Measurements from ENCODE around the gene CCNH.

CCNH gene

DNA sequence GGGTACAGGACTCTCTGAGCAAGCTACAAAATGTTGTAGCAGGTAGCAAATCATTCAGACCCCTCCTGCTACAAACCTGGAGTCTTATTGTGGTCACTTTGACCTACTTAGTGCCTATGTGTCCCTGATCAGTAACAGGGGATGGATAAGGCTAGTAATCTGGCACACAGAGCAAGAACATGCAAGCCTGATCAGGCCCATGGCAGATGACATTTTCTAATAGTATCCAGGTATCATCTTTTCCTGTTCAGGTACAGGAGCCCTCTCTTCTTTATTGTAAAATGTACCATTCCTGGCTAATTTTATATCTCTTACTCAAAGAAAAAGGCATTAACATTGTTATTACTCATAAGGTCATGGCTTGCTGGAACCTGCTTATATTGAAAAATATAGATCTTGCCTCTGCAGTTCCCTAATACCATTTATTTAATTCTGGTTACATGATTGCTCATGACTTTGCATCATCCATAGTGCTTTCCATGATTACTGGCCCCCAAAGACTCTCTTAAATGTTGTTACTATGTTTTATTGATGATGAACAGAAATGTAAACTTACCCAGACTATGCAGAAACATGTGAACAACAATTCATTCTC, 18.2 kb upstream of the CCNH start:
- no peak overlapping the region for H3K4me3 ChIP-seq (ENCODE audit: extremely low read depth, insufficient read depth, low read length, poor library complexity, severe bottlenecking)
- no peaks in the 10 kb centered on the region for H3K9me3 ChIP-seq (ENCODE audit: control insufficient read depth, low read length)
- no peak overlapping the region for H3K27ac ChIP-seq (ENCODE audit: low read depth, low read length, severe bottlenecking)
- H3K36me3 ChIP-seq (ENCODE audit: control insufficient read depth, insufficient read depth, low read length), result no peaks in the 10 kb centered on the region
- H3K4me1 ChIP-seq (ENCODE audit: control insufficient read depth, insufficient read depth, low read length, poor library complexity, severe bottlenecking), result no peaks in the 10 kb centered on the region

GRCh38 chr5:87423755-87424154, 11.0 kb upstream of the CCNH start:
- Histone ChIP-seq H3K9me3 (ENCODE audit: control insufficient read depth, low read length) (no peaks in the 10 kb centered on the region), H3K4me3 (ENCODE audit: extremely low read depth, insufficient read depth, low read length, poor library complexity, severe bottlenecking) (no peak overlapping the region), H3K27ac (ENCODE audit: low read depth, low read length, severe bottlenecking) (no peak overlapping the region), H3K4me1 (ENCODE audit: control insufficient read depth, insufficient read depth, low read length, poor library complexity, severe bottlenecking) (no peaks in the 10 kb centered on the region), H3K36me3 (ENCODE audit: control insufficient read depth, insufficient read depth, low read length) (no peaks in the 10 kb centered on the region)
- WGBS, 2 experiments (ENCODE audit: insufficient coverage in 2 of 2), result no CpG with 5 or more reads among the region's 1 CpG

DNA sequence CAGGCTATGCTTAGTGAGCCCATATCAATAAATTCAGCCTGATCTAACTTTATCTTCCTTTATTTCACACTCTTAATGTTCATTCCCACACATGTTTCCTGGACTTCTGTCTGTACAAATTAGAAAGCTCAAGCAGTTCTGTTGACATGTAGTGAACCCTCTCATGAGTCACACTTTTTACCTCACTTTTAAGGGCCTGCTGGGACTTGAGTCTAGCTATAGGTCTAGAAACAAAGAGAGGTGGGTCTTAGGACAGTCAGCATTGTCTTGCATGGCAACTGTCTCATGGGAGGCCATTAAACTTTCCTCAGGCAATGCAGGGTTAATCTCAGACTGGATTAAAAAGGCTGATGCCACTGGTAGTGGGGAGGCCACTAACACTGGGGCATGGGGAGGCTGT, 8.6 kb upstream of the CCNH start:
- Histone ChIP-seq H3K4me3 (ENCODE audit: extremely low read depth, insufficient read depth, low read length, poor library complexity, severe bottlenecking) (no peak overlapping the region), H3K36me3 (ENCODE audit: control insufficient read depth, insufficient read depth, low read length) (no peaks in the 10 kb centered on the region), H3K4me1 (ENCODE audit: control insufficient read depth, insufficient read depth, low read length, poor library complexity, severe bottlenecking) (no peaks in the 10 kb centered on the region), H3K9me3 (ENCODE audit: control insufficient read depth, low read length) (no peaks in the 10 kb centered on the region), H3K27ac (ENCODE audit: low read depth, low read length, severe bottlenecking) (no peak overlapping the region)

DNA sequence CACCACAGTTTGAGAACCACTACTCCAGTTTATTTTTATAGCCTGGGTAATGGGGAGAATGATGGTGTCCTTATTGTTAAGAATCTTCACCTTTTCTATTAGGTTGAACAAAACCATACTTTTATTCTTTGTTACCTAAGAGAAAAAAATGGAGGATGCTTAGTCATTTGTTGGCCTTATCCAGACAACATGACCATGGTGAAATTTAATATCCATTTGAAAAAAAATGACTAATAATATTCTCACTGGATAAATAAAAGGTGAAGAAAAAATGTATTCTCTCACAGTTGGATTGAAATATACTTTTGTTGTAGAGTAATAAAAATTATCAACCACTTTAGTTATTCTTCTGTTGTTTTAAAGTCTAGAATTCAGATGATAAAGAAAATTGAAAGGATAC, 5.8 kb upstream of the CCNH start:
- H3K4me3 ChIP-seq (ENCODE audit: extremely low read depth, insufficient read depth, low read length, poor library complexity, severe bottlenecking), result no peak overlapping the region
- no peaks in the 10 kb centered on the region for H3K4me1 ChIP-seq (ENCODE audit: control insufficient read depth, insufficient read depth, low read length, poor library complexity, severe bottlenecking)
- H3K27ac ChIP-seq (ENCODE audit: low read depth, low read length, severe bottlenecking), result no peak overlapping the region
- no peaks in the 10 kb centered on the region for H3K9me3 ChIP-seq (ENCODE audit: control insufficient read depth, low read length)
- H3K36me3 ChIP-seq (ENCODE audit: control insufficient read depth, insufficient read depth, low read length), result no peaks in the 10 kb centered on the region

- H3K4me1 ChIP-seq (ENCODE audit: control insufficient read depth, insufficient read depth, low read length, poor library complexity, severe bottlenecking), result no peaks in the 10 kb centered on the region
- WGBS, 2 experiments (ENCODE audit: insufficient coverage in 2 of 2), result 33 to 61% methylated on average over 1 to 2 of the region's 3 CpGs
- peaks cover 19% of the 10 kb centered on the region for H3K36me3 ChIP-seq (ENCODE audit: control insufficient read depth, insufficient read depth, low read length)
- H3K27ac ChIP-seq (ENCODE audit: low read depth, low read length, severe bottlenecking), result peak overlapping the region; percentile 94
- H3K4me3 ChIP-seq (ENCODE audit: extremely low read depth, insufficient read depth, low read length, poor library complexity, severe bottlenecking), result peak overlapping the region; percentile 95
- H3K9me3 ChIP-seq (ENCODE audit: control insufficient read depth, low read length), result no peaks in the 10 kb centered on the region
Observed at GRCh38 chr5:87413343-87413645, 564 bp upstream of the CCNH start.

GRCh38 chr5:87411973-87412629, 629 bp downstream of the CCNH start:
- WGBS, 2 experiments (ENCODE audit: insufficient coverage in 2 of 2), result 0 to 1% methylated on average over 21 to 28 of the region's 29 CpGs
- peaks cover 31% of the 10 kb centered on the region for H3K36me3 ChIP-seq (ENCODE audit: control insufficient read depth, insufficient read depth, low read length)
- no peaks in the 10 kb centered on the region for H3K9me3 ChIP-seq (ENCODE audit: control insufficient read depth, low read length)
- peak overlapping the region; percentile 95 for H3K4me3 ChIP-seq (ENCODE audit: extremely low read depth, insufficient read depth, low read length, poor library complexity, severe bottlenecking)
- peak overlapping the region; percentile 94 for H3K27ac ChIP-seq (ENCODE audit: low read depth, low read length, severe bottlenecking)
- no peaks in the 10 kb centered on the region for H3K4me1 ChIP-seq (ENCODE audit: control insufficient read depth, insufficient read depth, low read length, poor library complexity, severe bottlenecking)

GRCh38 chr5:87411586-87411972, 1.2 kb downstream of the CCNH start:
- WGBS, 2 experiments (ENCODE audit: insufficient coverage in 2 of 2), result 27 to 65% methylated on average over 2 to 5 of the region's 5 CpGs
- Histone ChIP-seq H3K4me3 (ENCODE audit: extremely low read depth, insufficient read depth, low read length, poor library complexity, severe bottlenecking) (peak overlapping the region; percentile 95), H3K9me3 (ENCODE audit: control insufficient read depth, low read length) (no peaks in the 10 kb centered on the region), H3K27ac (ENCODE audit: low read depth, low read length, severe bottlenecking) (no peak overlapping the region), H3K36me3 (ENCODE audit: control insufficient read depth, insufficient read depth, low read length) (peaks cover 36% of the 10 kb centered on the region), H3K4me1 (ENCODE audit: control insufficient read depth, insufficient read depth, low read length, poor library complexity, severe bottlenecking) (no peaks in the 10 kb centered on the region)

GRCh38 chr5:87410931-87411330, 1.8 kb downstream of the CCNH start:
- H3K27ac ChIP-seq (ENCODE audit: low read depth, low read length, severe bottlenecking), result no peak overlapping the region
- H3K36me3 ChIP-seq (ENCODE audit: control insufficient read depth, insufficient read depth, low read length), result peaks cover 42% of the 10 kb centered on the region
- no peak overlapping the region for H3K4me3 ChIP-seq (ENCODE audit: extremely low read depth, insufficient read depth, low read length, poor library complexity, severe bottlenecking)
- WGBS, 2 experiments (ENCODE audit: insufficient coverage in 2 of 2), result 86 to 100% methylated on average over 1 of the region's 1 CpG
- no peaks in the 10 kb centered on the region for H3K4me1 ChIP-seq (ENCODE audit: control insufficient read depth, insufficient read depth, low read length, poor library complexity, severe bottlenecking)
- H3K9me3 ChIP-seq (ENCODE audit: control insufficient read depth, low read length), result no peaks in the 10 kb centered on the region

DNA sequence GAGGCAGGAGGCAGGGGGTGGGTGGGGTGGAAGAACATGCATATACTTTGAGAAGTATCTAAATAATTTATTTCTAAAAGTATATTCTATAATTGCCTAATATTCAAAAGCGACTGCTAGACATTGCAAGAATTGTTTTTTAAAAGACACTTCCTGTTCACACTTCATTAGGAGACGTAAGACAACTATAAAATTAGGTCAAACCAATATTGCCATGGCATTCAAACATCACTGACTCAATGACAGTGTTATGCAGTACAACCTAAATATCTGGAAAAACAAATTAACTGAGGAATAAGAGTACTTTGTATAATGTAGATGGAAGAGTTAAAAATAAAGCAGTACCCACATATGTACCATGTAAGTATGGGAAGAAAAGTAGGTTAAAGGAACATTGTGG, 4.5 kb downstream of the CCNH start:
- Histone ChIP-seq H3K36me3 (ENCODE audit: control insufficient read depth, insufficient read depth, low read length) (peaks cover 63% of the 10 kb centered on the region), H3K27ac (ENCODE audit: low read depth, low read length, severe bottlenecking) (no peak overlapping the region), H3K4me3 (ENCODE audit: extremely low read depth, insufficient read depth, low read length, poor library complexity, severe bottlenecking) (no peak overlapping the region), H3K9me3 (ENCODE audit: control insufficient read depth, low read length) (no peaks in the 10 kb centered on the region), H3K4me1 (ENCODE audit: control insufficient read depth, insufficient read depth, low read length, poor library complexity, severe bottlenecking) (no peaks in the 10 kb centered on the region)
- 100% methylated on average over 1 of the region's 2 CpGs; no CpG with 5 or more reads in 1 of the 2 experiments for WGBS, 2 experiments (ENCODE audit: insufficient coverage in 2 of 2)

GRCh38 chr5:87405472-87406155, 7.1 kb downstream of the CCNH start:
- no peaks in the 10 kb centered on the region for H3K4me1 ChIP-seq (ENCODE audit: control insufficient read depth, insufficient read depth, low read length, poor library complexity, severe bottlenecking)
- H3K36me3 ChIP-seq (ENCODE audit: control insufficient read depth, insufficient read depth, low read length), result peaks cover 78% of the 10 kb centered on the region
- H3K27ac ChIP-seq (ENCODE audit: low read depth, low read length, severe bottlenecking), result no peak overlapping the region
- no peak overlapping the region for H3K4me3 ChIP-seq (ENCODE audit: extremely low read depth, insufficient read depth, low read length, poor library complexity, severe bottlenecking)
- WGBS, 2 experiments (ENCODE audit: insufficient coverage in 2 of 2), result 100% methylated on average over 1 to 2 of the region's 2 CpGs
- H3K9me3 ChIP-seq (ENCODE audit: control insufficient read depth, low read length), result no peaks in the 10 kb centered on the region

- Histone ChIP-seq H3K9me3 (ENCODE audit: control insufficient read depth, low read length) (no peaks in the 10 kb centered on the region), H3K36me3 (ENCODE audit: control insufficient read depth, insufficient read depth, low read length) (peaks cover 77% of the 10 kb centered on the region), H3K4me1 (ENCODE audit: control insufficient read depth, insufficient read depth, low read length, poor library complexity, severe bottlenecking) (no peaks in the 10 kb centered on the region), H3K4me3 (ENCODE audit: extremely low read depth, insufficient read depth, low read length, poor library complexity, severe bottlenecking) (no peak overlapping the region), H3K27ac (ENCODE audit: low read depth, low read length, severe bottlenecking) (no peak overlapping the region)
- WGBS, 2 experiments (ENCODE audit: insufficient coverage in 2 of 2), result 97% methylated on average over 2 of the region's 2 CpGs; no CpG with 5 or more reads in 1 of the 2 experiments
Observed at GRCh38 chr5:87404359-87404758, 8.4 kb downstream of the CCNH start.
